Natural killer cell (primary cell): Measurements from ENCODE around the gene ZNF646. TPM values are rescaled to one million over a fixed set of nuclear protein-coding genes. Genes with fewer than 3 reads are reported as not detected.
"Not testable (repeated sequence)": the region's sequence is repeated elsewhere in the genome, so short reads cannot be mapped to it uniquely, and the experiment has no call there.

Experiments used
- ATAC-seq, 3 donors: fragments of 150-1000 bp in 2 of 3; fragments of 200-7000 bp in 1 of 3; cut with Tn5 transposase; 1 replicate in 1 of 3; 2 replicates in 2 of 3; pipeline ENCODE4 v1.10.0; 2021; ENCODE audit warnings: mild to moderate bottlenecking in 2 of 3, moderate library complexity in 2 of 3
- DNase-seq, 2 donors: peaks; one replicate each; pipeline versions ENCODE4 v3.0.0 to v3.0.0-alpha.2; 2013 to 2021; ENCODE audit warnings: mixed read lengths in 1 of 2
- H3K27ac ChIP-seq: one replicate; pipeline ENCODE4 v1.5.1; 2013; ENCODE audit warnings: mild to moderate bottlenecking, low read length
- H3K27me3 ChIP-seq: one replicate; pipeline ENCODE4 v1.6.1; 2013; ENCODE audit warnings: low read length; ENCODE audit not compliant: control insufficient read depth, insufficient read depth
- H3K36me3 ChIP-seq: one replicate; pipeline ENCODE4 v1.6.1; 2013; ENCODE audit warnings: low read length; ENCODE audit not compliant: control insufficient read depth, insufficient read depth
- H3K4me1 ChIP-seq: one replicate; pipeline ENCODE4 v1.6.1; 2013; ENCODE audit warnings: low read length; ENCODE audit not compliant: control insufficient read depth, insufficient read depth
- H3K4me3 ChIP-seq: one replicate; pipeline ENCODE4 v1.5.1; 2013; ENCODE audit warnings: low read length
- H3K9me3 ChIP-seq: one replicate; pipeline ENCODE4 v1.6.1; 2013; ENCODE audit warnings: low read length; ENCODE audit not compliant: control insufficient read depth, insufficient read depth
- H3K27ac Mint-ChIP-seq, 2 donors: one replicate each; pipeline ENCODE4 v1.8.0; 2022; ENCODE audit warnings: mild to moderate bottlenecking in 2 of 2, mixed read lengths in 2 of 2, moderate library complexity in 1 of 2
- H3K27me3 Mint-ChIP-seq, 2 donors: one replicate each; pipeline ENCODE4 v1.8.0; 2022; ENCODE audit warnings: low read depth in 2 of 2, mixed read lengths in 2 of 2
- H3K36me3 Mint-ChIP-seq: one replicate; pipeline ENCODE4 v1.8.0; 2022; ENCODE audit warnings: mixed read lengths
- H3K4me1 Mint-ChIP-seq, 2 donors: one replicate each; pipeline ENCODE4 v1.8.0; 2022; ENCODE audit warnings: mixed read lengths in 2 of 2
- H3K4me3 Mint-ChIP-seq: one replicate; pipeline ENCODE4 v1.8.0; 2022; ENCODE audit warnings: mild to moderate bottlenecking, moderate library complexity, mixed read lengths
- H3K9me3 Mint-ChIP-seq, 2 donors: one replicate each; pipeline ENCODE4 v1.8.0; 2022; ENCODE audit warnings: mixed read lengths in 2 of 2
- WGBS: methylation state at CpG from one replicate; pipeline ENCODE4 v1.1.7; 2013; ENCODE audit warnings: missing lambda C conversion rate; ENCODE audit not compliant: insufficient coverage; 5-methylcytosine and 5-hydroxymethylcytosine counted together
- intact Hi-C: fragments of 100-400 bp; cut with micrococcal nuclease; formaldehyde crosslinking; loops from one replicate; pipeline ENCODE4 v1.14.2; 2022
- total RNA-seq, 4 donors: library from RNA; stranded (reverse); fragments of 120-200 nt in 1 of 4; gene quantifications; one replicate each; pipeline versions ENCODE4 v1.2.3 to v1.2.4, GENCODE V29; 2013 to 2022
- TF ChIP-seq, protein P1 (sequence below): fragments of 200-600 bp; IDR thresholded peaks from one replicate; pipeline ENCODE4 v1.8.0; 2022; ENCODE audit warnings: antibody characterized with exemption

ZNF646 gene
- total RNA-seq, 3 donors from 2014 or later (not counting 1 experiment from before 2014, with no cell fraction given): 22.0 to 31.1 (median 30.1) TPM

DNA sequence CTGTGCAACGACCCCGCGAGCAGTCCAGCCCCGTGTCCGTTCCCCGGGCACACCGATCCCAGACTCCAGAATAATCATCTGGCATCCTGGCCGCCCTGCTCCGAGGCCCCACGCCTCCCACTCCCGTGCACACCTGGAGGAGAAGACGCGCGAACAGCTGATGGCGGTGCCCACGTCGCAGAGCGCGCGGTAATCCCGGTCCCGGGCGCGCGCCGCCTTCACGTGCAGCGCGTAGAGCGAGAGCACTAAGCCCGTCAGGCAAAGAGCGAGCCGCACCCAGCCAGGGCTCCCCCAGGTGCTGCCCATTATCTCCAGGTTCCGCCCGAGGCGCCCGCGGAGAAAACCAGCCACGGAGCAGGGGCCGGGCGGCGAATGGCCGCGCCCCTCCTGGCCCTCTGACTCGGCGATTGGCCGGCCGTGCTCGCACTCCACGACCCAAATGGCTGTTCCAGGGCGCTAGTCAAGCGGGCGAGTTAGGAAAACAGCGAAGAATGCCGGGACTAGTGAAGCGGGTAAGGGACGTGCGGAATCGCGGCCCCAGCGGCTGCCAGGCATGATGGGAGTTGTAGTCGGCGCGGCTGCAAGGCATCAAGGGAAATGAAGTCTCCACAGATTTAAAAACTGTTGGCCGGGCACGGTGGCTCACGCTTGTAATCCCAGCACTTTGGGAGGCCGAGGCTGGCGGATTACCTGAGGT lies 20.4 kb downstream of the ZNF646 start, which contains the start of gene VKORC1:
TSS of gene VKORC1 (minus strand) at position 374 of the 697 bp plus-strand sequence. CDS start at position 306, 68 bp downstream.
- peak within 1 kb of the TSS; percentile 87 for H3K4me3 ChIP-seq
- Mint-ChIP-seq H3K4me1 (peaks cover 22 to 24% of the 10 kb centered on the region in 2 donors), H3K4me3 (peak within 1 kb of the TSS; percentile 87), H3K27me3 (no peaks in the 10 kb centered on the region), H3K9me3 (no peaks in the 10 kb centered on the region), H3K36me3 (no peaks in the 10 kb centered on the region), H3K27ac (peak within 1 kb of the TSS; percentile 84 to 90)
- WGBS: under 1% methylated on average over 69 of the region's 69 CpGs
- no peaks in the 10 kb centered on the region for H3K27me3 ChIP-seq
- TF ChIP-seq, protein P1, sequence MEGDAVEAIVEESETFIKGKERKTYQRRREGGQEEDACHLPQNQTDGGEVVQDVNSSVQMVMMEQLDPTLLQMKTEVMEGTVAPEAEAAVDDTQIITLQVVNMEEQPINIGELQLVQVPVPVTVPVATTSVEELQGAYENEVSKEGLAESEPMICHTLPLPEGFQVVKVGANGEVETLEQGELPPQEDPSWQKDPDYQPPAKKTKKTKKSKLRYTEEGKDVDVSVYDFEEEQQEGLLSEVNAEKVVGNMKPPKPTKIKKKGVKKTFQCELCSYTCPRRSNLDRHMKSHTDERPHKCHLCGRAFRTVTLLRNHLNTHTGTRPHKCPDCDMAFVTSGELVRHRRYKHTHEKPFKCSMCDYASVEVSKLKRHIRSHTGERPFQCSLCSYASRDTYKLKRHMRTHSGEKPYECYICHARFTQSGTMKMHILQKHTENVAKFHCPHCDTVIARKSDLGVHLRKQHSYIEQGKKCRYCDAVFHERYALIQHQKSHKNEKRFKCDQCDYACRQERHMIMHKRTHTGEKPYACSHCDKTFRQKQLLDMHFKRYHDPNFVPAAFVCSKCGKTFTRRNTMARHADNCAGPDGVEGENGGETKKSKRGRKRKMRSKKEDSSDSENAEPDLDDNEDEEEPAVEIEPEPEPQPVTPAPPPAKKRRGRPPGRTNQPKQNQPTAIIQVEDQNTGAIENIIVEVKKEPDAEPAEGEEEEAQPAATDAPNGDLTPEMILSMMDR: no peak
- peaks cover 10% of the 10 kb centered on the region for H3K36me3 ChIP-seq
- ATAC-seq: peak; percentile 78 to 89 (median 82)
- intact Hi-C loops: loop anchor here (1.0 to 5.0 kb wide), 3 partner anchors 20 to 109 kb away; partner anchors contain the start of genes HSD3B7, STX4, ZNF646 and ZNF668
- H3K4me1 ChIP-seq: peaks cover 26% of the 10 kb centered on the region
- H3K27ac ChIP-seq: peak within 1 kb of the TSS; percentile 67
- no peaks in the 10 kb centered on the region for H3K9me3 ChIP-seq
- peak; percentile 69 to 93 for DNase-seq

DNA sequence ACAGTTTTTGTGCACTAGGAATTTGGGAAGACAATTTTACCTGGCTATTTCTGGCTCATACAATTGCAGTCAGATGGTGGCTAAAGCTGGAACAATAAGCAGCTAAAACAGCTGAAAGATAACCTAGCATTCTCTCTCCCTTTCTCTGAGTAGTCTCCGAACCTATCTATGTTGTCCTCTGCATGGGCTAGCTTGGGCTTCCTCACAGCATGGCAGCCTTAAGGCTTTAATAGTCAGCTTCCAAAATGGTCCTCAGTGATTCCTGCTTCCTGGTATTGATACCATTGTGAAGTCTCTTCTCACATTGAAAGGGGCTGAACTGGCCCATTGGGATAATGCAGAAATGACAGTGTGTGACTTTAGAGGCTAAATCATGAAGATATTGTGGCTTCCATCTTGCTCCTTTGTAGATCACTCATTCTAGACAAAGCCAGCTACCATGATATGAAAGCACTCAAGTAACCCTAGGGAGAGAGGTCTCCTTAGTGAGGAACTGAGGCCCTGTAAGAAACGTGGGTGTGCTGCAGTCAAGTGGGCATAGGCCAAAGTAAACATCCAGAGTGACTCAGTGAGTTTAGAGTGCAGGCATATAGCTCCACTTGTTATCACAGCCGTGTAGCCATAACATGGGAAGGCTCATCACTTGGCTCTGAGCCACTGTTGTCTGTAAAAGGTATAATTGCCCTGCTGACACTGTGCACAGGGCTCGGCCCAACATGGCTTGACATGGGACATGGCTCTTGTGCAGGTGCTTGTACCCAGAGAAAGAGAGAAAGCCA lies 25.8 kb downstream of the ZNF646 start:
- TF ChIP-seq, protein P1: no peak
- 87% methylated on average over 4 of the region's 4 CpGs for WGBS
- Histone ChIP-seq H3K27ac (no peak overlapping the region), H3K36me3 (no peaks in the 10 kb centered on the region), H3K4me1 (peaks cover 11% of the 10 kb centered on the region), H3K4me3 (no peak overlapping the region), H3K9me3 (no peaks in the 10 kb centered on the region), H3K27me3 (no peaks in the 10 kb centered on the region)
- no peaks in the 10 kb centered on the region for H3K9me3 Mint-ChIP-seq
- ATAC-seq: no peak
- no peak overlapping the region for H3K27ac Mint-ChIP-seq
- intact Hi-C loops: no loop called here
- no peaks in the 10 kb centered on the region for H3K27me3 Mint-ChIP-seq
- no peak overlapping the region for H3K4me3 Mint-ChIP-seq
- DNase-seq: no peak
- H3K4me1 Mint-ChIP-seq: peaks cover 10% of the 10 kb centered on the region in 2 donors
- H3K36me3 Mint-ChIP-seq: no peaks in the 10 kb centered on the region

DNA sequence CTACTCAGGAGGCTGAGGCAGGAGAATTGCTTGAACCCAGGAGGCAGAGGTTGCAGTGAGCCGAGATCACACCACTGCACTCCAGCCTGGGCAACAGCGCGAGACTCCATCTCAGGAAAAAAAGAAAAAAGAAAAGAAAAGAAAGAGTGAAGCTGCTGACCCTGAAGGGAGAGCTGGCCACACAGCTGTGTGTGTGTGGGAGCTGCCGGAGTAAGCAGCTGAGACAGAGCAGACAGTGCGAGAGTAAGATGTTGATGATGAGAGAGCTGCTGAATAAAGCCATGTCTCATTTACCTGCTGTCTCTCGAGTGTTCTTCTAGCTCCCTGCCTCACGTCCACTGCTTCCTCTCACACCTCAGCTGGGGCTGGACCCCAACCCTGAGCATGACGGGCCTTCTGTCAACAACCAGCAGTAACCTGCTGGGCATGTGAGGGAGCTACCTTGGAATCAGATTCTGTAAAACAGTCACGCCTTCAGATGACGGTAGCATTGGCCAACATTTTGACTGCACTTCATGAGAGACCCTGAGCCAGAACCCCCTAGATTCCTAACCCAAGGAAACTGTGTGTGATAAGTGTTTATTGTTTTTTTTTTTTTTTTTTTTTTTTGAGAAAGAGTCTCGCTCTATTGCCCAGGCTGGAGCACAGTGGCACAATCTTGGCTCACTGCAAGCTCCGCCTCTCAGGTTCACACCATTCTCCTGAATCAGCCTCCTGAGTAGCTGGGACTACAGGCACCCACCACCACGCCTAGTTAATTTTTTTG lies 26.8 kb downstream of the ZNF646 start:
- WGBS: 88% methylated on average over 12 of the region's 13 CpGs
- DNase-seq, H3K4me1 ChIP-seq, H3K36me3 Mint-ChIP-seq, H3K27me3 ChIP-seq, ATAC-seq, H3K9me3 Mint-ChIP-seq, H3K4me3 ChIP-seq, H3K27ac ChIP-seq, H3K27me3 Mint-ChIP-seq, H3K4me1 Mint-ChIP-seq, H3K36me3 ChIP-seq, intact Hi-C loops, H3K9me3 ChIP-seq, H3K27ac Mint-ChIP-seq, H3K4me3 Mint-ChIP-seq: not testable (repeated sequence)
